Endothelial cell of umbilical vein (primary cell): ENCODE data around the gene RTEL1. TPM values are rescaled to one million over a fixed set of nuclear protein-coding genes. Genes with fewer than 3 reads are reported as not detected.

ENCODE experiments used
- BruUV-seq: library from RNA; stranded (reverse); fragments of 400-500 nt; replicated peaks from 2 replicates; lab custom pipeline; 2021; lab: Mats Ljungman, UMichigan
- CTCF ChIA-PET: fragments of 300-600, 350-600 bp; sonication (Branson Sonifier 250); formaldehyde crosslinking; loops from one replicate; lab custom pipeline; 2021; ENCODE audit warnings: antibody characterized with exemption, inconsistent platforms; lab: Charles Lee
- POLR2A ChIA-PET: fragments of 300-600, 350-600 bp; sonication (Branson Sonifier 250); formaldehyde crosslinking; loops from one replicate; lab custom pipeline; 2021; ENCODE audit warnings: antibody characterized with exemption, inconsistent platforms; lab: Charles Lee
- DNase-seq: peaks from one replicate; pipeline ENCODE4 v3.0.0-alpha.2; 2011; ENCODE audit warnings: low read depth, low spot score
- FAIRE-seq: peaks from 2 replicates; lab custom pipeline; 2011; peaks lifted over from hg19 to GRCh38; lab: Jason Lieb, UNC
- H2AFZ ChIP-seq: 2 replicates; pipeline ENCODE4 v1.6.0; 2012; ENCODE audit warnings: low read depth, low read length, control low read depth, inconsistent platforms
- H3K27ac ChIP-seq: 2 replicates; pipeline ENCODE4 v1.5.1; 2011; ENCODE audit warnings: low read depth, mild to moderate bottlenecking, control low read depth, low read length, moderate library complexity; ENCODE audit not compliant: insufficient read depth
- H3K27me3 ChIP-seq, 2 experiments: 2 replicates each; pipeline versions ENCODE4 v1.6.0 to v1.6.1; 2011; ENCODE audit warnings: low read length in 2 of 2, mixed read lengths in 1 of 2; ENCODE audit not compliant: control insufficient read depth in 2 of 2, insufficient read depth in 2 of 2
- H3K36me3 ChIP-seq, 2 experiments: 2 replicates in 1 of 2; 3 replicates in 1 of 2; pipeline ENCODE4 v1.5.1; 2011; ENCODE audit warnings: low read length in 2 of 2, mild to moderate bottlenecking in 1 of 2, moderate library complexity in 1 of 2; ENCODE audit not compliant: control insufficient read depth in 2 of 2, insufficient read depth in 2 of 2; ENCODE audit errors: extremely low read depth in 1 of 2
- H3K4me1 ChIP-seq: 3 replicates; pipeline ENCODE4 v1.5.1; 2011; ENCODE audit warnings: mild to moderate bottlenecking, low read length; ENCODE audit not compliant: control insufficient read depth, insufficient read depth; ENCODE audit errors: extremely low read depth
- H3K4me2 ChIP-seq: 2 replicates; pipeline ENCODE4 v1.6.1; 2011; ENCODE audit warnings: low read length, control low read depth, mixed read lengths; ENCODE audit not compliant: insufficient read depth
- H3K4me3 ChIP-seq, 3 experiments: fragments of 200-600 bp in 1 of 3; sonication (generic), shearing (Covaris generic) in 1 of 3; replicated peaks in 1 of 3; 2 replicates each; pipeline ENCODE4 v1.5.1; 2011 to 2016; ENCODE audit warnings: control low read depth in 3 of 3, low read length in 3 of 3, mild to moderate bottlenecking in 2 of 3, inconsistent platforms in 1 of 3, low read depth in 1 of 3, moderate library complexity in 1 of 3; ENCODE audit not compliant: insufficient read depth in 1 of 3
- H3K79me2 ChIP-seq: 2 replicates; pipeline ENCODE4 v1.6.0; 2012; ENCODE audit warnings: low read length, inconsistent platforms; ENCODE audit not compliant: control insufficient read depth, insufficient read depth
- H3K9ac ChIP-seq: replicated peaks from 2 replicates; pipeline ENCODE3; 2011; ENCODE audit warnings: low read length, control low read depth; ENCODE audit not compliant: insufficient read depth; ENCODE audit errors: extremely low read depth
- H3K9me1 ChIP-seq: replicated peaks from 3 replicates; pipeline ENCODE4 v1.6.0; 2011; ENCODE audit warnings: mild to moderate bottlenecking, low read length; ENCODE audit not compliant: control insufficient read depth, insufficient read depth; ENCODE audit errors: extremely low read depth
- H3K9me3 ChIP-seq: replicated peaks from 2 replicates; pipeline ENCODE4 v1.5.1; 2012; ENCODE audit warnings: low read length, inconsistent platforms; ENCODE audit not compliant: control insufficient read depth, insufficient read depth
- H4K20me1 ChIP-seq: replicated peaks from 2 replicates; pipeline ENCODE3; 2011; ENCODE audit warnings: mild to moderate bottlenecking, low read length; ENCODE audit not compliant: control insufficient read depth, insufficient read depth; ENCODE audit errors: extremely low read depth
- CTCF ChIP-seq, 2 donors: IDR thresholded peaks; 1 replicate in 1 of 2; 2 replicates in 1 of 2; pipeline ENCODE4 v1.5.1; 2011; ENCODE audit warnings: low read length in 2 of 2, mild to moderate bottlenecking in 2 of 2, moderate library complexity in 2 of 2, control low read depth in 1 of 2, inconsistent platforms in 1 of 2, low read depth in 1 of 2; ENCODE audit not compliant: insufficient read depth in 1 of 2; ENCODE audit errors: extremely low read depth in 1 of 2
- EZH2 ChIP-seq: IDR thresholded peaks from 2 replicates; pipeline ENCODE4 v1.6.1; 2012; ENCODE audit warnings: borderline replicate concordance, low read depth, mild to moderate bottlenecking, moderate library complexity, low read length, inconsistent platforms; ENCODE audit not compliant: severe bottlenecking
- FOS ChIP-seq: IDR thresholded peaks from 2 replicates; pipeline ENCODE4 v1.6.1; 2011; ENCODE audit warnings: mild to moderate bottlenecking, low read length, moderate library complexity, borderline replicate concordance; ENCODE audit not compliant: insufficient read depth
- GATA2 ChIP-seq: IDR thresholded peaks from 2 replicates; pipeline ENCODE4 v1.7.0; 2011; ENCODE audit warnings: low read depth, mild to moderate bottlenecking, moderate library complexity, mixed read lengths, low read length; ENCODE audit not compliant: insufficient read length, insufficient read depth
- JUN ChIP-seq: IDR thresholded peaks from 2 replicates; pipeline ENCODE4 v1.6.1; 2011; ENCODE audit warnings: borderline replicate concordance, low read depth; ENCODE audit not compliant: insufficient read length, insufficient read depth
- MAX ChIP-seq: IDR thresholded peaks from 2 replicates; pipeline ENCODE4 v1.6.1; 2011; ENCODE audit not compliant: insufficient read depth, insufficient read length
- MYC ChIP-seq: IDR thresholded peaks from one replicate; pipeline ENCODE4 v1.6.1; 2011; ENCODE audit warnings: mild to moderate bottlenecking, low read depth, low read length
- POLR2A ChIP-seq: IDR thresholded peaks from 2 replicates; pipeline ENCODE4 v1.6.1; 2012; ENCODE audit warnings: low read depth, mild to moderate bottlenecking, control low read depth, low read length
- POLR2AphosphoS5 ChIP-seq: IDR thresholded peaks from 2 replicates; pipeline ENCODE4 v1.6.1; 2012; ENCODE audit warnings: low read depth, mild to moderate bottlenecking, control low read depth, low read length, moderate library complexity; ENCODE audit not compliant: insufficient read depth
- dilution Hi-C: fragments of 300-500 bp; cut with MboI; formaldehyde crosslinking; loops from one replicate; pipeline ENCODE4 v1.15.0; 2019; ENCODE audit warnings: low sequenced_read_pairs; ENCODE audit not compliant: extremely low pct_ligation_motif_present
- intact Hi-C: fragments of 100-400 bp; cut with micrococcal nuclease; formaldehyde crosslinking; loops from one replicate; pipeline ENCODE4 v1.10.0; 2022
- polyA plus RNA-seq, 4 experiments: library from polyadenylated mRNA; depleted of rRNA in 3 of 4; stranded (reverse) in 3 of 4; unstranded in 1 of 4; fragments of >200 nt; gene quantifications; 2 replicates each; pipeline versions ENCODE4 v1.2.1 to v1.2.3, GENCODE V29; 2011 to 2012; ENCODE audit warnings: missing spikeins in 1 of 4
- total RNA-seq: library from RNA; stranded (reverse); gene quantifications from 2 replicates; pipeline ENCODE4 v1.2.3, GENCODE V29; 2021

RTEL1 gene
- total and polyA plus RNA-seq, 2 donors (not counting 3 experiments of a cell fraction or from before 2014, with no cell fraction given), result 17.0 to 44.9 TPM

GRCh38 chr20:63667858-63668257 is 9.7 kb downstream of the RTEL1 start:
- no peak overlapping the region for H3K27ac ChIP-seq
- no peak overlapping the region for H3K9ac ChIP-seq
- no peaks in the 10 kb centered on the region for H3K4me1 ChIP-seq
- no TSS peak for BruUV-seq
- dilution Hi-C loops, result no loop called here
- H3K27me3 ChIP-seq, result no peaks in the 10 kb centered on the region
- H3K4me2 ChIP-seq, result no peak overlapping the region
- TF ChIP-seq CTCF (IDR thresholded peaks at IDR 0.05; ENCODE audit: extremely low read depth in 1 of 2, insufficient read depth in 1 of 2, low read depth in 1 of 2, low read length in 2 of 2) (no peak), POLR2A (no peak), JUN (no peak), FOS (no peak), POLR2AphosphoS5 (no peak), EZH2 (no peak), MAX (no peak), GATA2 (no peak), MYC (no peak)
- no peak for DNase-seq
- H3K79me2 ChIP-seq, result peaks cover 3% of the 10 kb centered on the region
- H3K9me3 ChIP-seq, result no peaks in the 10 kb centered on the region
- ChIA-PET POLR2A (no interaction called here), CTCF (interaction anchor here (2.1 kb wide), 1 partner anchor 10 kb away, joined by 7 read pairs; the partner anchor contains the start of gene RTEL1)
- H2AFZ ChIP-seq, result no peak overlapping the region
- FAIRE-seq, result no peak
- H4K20me1 ChIP-seq, result no peaks in the 10 kb centered on the region
- peaks cover 2 to 31% of the 10 kb centered on the region in 2 experiments for H3K36me3 ChIP-seq
- intact Hi-C loops, result no loop called here
- H3K4me3 ChIP-seq, result no peak overlapping the region
- no peaks in the 10 kb centered on the region for H3K9me1 ChIP-seq
